Tracheal epithelial cell (primary cell): ENCODE results near the gene SLC52A1. TPM values are rescaled to one million over a fixed set of nuclear protein-coding genes. Genes with fewer than 3 reads are reported as not detected.

Experiments used
- total RNA-seq: library from RNA; depleted of rRNA; stranded (reverse); fragments of >200 nt; gene quantifications from 2 replicates; pipeline ENCODE4 v1.2.1, GENCODE V29; 2014

The SLC52A1 gene
- total RNA-seq: 0.48 and 1.7 TPM in 2 replicates

DNA sequence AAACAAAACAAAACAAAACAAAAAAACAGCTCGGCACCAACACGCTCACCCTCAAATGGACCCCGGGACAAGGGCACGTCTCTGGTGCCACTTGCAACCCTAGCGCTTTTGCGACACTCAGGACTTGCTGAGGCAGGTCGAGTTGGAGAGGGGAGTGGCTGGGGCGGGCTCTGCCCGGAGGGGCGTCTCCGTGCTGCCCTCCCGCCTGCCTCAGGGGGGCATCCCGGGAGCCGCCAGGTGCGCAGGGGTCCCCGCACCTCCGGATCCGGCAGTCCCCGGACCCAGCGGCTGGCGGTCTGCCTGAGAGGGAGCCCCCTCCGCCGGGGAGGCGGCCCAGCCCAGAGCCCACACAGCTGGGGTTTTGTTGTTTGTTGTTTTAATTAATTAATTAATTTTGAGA, at the start of gene SLC52A1:
Gene SLC52A1 (minus strand): TSS at position 112 of the 400 bp plus-strand sequence. CDS start 820 bp downstream, outside the sequence.

DNA sequence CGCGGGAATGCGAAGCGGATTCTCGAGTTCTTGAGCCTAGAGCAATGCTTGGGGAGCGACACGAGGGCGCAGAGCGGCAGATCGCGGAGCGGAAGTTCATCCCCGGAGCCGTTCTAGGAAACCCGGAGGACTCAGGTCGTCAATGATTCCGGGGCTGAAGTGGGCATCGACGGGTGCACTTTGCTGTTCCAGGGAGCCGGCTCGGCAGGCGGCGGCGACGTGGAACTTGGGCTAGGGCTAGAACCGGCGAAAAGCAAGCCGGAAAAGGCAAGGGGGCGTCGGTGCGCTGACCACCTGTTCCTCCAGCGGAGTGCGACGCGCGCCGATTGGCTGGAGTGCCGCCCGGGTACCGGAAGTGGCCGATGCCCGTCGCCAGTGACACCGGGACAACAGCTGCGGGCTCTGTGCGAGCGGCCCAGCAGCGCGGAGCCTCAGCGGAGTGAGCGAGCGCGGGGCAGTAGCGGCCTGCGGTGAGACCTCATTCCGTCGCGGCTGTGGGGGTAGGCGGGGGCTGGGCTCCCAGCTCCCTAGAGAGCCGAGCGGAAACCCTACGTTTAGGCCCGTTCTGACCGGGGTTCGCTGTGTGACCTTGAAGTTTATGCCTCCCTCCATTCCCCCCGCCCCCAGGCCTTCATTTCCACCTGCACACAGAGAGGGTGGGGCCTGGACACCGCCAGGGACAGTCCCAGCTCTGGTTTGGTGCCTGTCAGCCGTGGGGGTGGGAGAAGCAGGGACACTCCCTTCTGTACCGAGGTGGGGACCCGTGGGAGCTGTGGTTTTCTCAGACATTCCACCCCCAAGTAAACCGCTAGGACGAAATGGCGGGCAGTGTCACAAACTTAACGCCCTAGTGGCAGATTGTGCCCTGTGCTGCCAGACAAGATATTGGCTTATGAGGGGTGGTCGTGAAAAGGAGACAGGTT, 43.1 kb upstream of the SLC52A1 start, which contains the start of gene ZFP3:
Gene ZFP3 (plus strand): TSS at position 362 of the 923 bp plus-strand sequence. CDS start 13,038 bp downstream, outside the sequence.

DNA sequence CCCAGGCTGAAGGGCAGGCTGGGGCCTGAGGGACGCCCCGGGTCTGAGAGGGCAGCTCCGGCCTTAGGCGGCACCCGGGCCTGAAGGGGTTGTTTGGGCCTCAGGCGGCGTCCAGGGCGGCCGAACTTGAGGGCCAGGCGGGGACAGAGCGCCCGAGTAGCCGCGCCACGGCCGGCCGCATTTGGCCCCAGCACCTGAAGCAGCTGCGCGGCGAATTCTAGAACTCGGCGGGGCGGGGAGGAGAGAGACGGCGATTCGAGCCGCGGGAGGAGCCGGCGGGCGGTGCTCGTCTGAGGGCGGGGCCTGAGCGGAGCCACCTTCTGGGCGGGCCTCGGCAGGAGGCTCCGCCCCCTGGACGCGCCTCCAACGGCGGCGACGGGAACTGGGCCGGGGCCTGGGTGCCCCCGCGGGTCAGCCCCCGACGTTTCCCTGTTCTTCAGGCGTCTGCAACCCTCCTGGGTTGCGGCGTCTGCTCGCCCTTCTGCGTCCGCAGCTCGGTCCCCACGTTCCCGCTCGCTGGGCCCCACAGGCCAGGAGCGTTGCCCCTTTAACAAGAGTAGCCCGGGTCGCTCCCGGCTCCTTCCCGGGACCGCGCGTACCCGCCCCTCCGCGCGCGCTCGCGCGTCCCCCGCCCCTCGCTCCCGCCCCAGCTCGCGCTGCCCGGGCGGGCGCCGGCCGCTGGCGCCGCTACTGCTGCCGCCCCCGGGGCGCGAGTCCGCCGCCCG, 37.8 kb downstream of the SLC52A1 start, which contains the start of the genes INCA1 and KIF1C:
Gene INCA1 (minus strand): TSS at position 221 of the 725 bp plus-strand sequence. CDS start 3,085 bp downstream, outside the sequence.
Gene KIF1C (plus strand): TSS at position 649 of the 725 bp plus-strand sequence. CDS start 2,297 bp downstream, outside the sequence.

DNA sequence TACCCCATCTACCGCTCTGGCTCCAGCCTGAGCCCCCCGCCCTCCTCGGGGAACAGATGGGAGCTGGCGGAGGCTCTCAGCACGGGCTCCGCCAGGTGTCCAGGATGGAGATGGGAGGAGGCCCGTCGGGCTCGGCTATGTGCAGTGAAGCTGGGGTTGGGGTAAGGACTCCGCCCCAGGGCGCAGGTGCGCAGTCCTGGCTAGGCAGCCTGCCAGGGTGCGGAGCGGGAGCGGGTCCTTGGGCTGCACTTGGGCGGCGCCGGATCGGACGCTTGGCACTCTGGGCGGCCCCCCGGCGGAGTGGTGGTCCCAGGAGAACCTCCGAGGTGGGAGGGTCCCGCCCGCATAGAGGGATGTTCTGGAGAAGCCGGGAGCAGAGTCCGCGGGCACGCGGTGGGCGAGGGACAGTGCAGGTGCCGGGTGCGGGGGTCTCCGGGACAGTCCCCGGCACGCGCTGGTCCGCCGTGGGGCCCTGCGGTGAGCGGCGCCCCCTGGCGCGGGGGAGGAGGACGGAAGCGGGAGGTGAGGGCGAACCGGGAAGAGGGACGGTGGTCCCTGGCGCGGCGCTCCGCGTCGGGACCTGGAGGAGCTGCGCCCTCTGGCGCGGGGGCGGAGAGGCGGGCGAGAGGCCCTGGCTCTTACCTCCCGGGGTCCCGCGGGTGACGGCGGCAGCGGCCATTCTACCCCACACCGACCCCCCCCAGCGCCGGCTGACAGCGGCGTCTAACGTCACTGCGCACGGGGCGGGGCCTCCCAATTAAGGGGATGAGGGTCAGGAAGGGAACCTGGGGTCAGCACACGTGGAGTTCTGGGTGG, 48.1 kb downstream of the SLC52A1 start, which contains the start of gene CAMTA2:
Gene CAMTA2 (minus strand): TSS at position 725 of the 816 bp plus-strand sequence. CDS start 1,453 bp downstream, outside the sequence.

Other genes starting within 250 kb of the SLC52A1 start
- 0.72 and 1.1 TPM in 2 replicates for gene VMO1, start 249.1 kb downstream of the SLC52A1 start, total RNA-seq
- gene GLTPD2, start 246.5 kb downstream of the SLC52A1 start, total RNA-seq: not detected in 2 replicates
- 121 and 163 TPM in 2 replicates for gene PSMB6, start 239.3 kb downstream of the SLC52A1 start, total RNA-seq
- gene PLD2, start 228.3 kb downstream of the SLC52A1 start, total RNA-seq: 15.3 and 25.8 TPM in 2 replicates
- 55.7 and 77.2 TPM in 2 replicates for gene MINK1, start 202.1 kb downstream of the SLC52A1 start, total RNA-seq
- 1.7 and 2.9 TPM in 2 replicates for gene C17orf107, start 135.9 kb downstream of the SLC52A1 start, total RNA-seq
- 0.24 and 0.64 TPM in 2 replicates for gene CHRNE, start 132.3 kb downstream of the SLC52A1 start, total RNA-seq
- not detected in 2 replicates for gene GP1BA, start 103.1 kb downstream of the SLC52A1 start, total RNA-seq
- 65.4 and 88.4 TPM in 2 replicates for gene SLC25A11, start 95.4 kb downstream of the SLC52A1 start, total RNA-seq
- gene RNF167, start 95.2 kb downstream of the SLC52A1 start, total RNA-seq: 24.5 and 26.0 TPM in 2 replicates
- gene PFN1, start 86.9 kb downstream of the SLC52A1 start, total RNA-seq: 382 and 601 TPM in 2 replicates
- 1.5 and 3.9 TPM in 2 replicates for gene ENO3, start 84.3 kb downstream of the SLC52A1 start, total RNA-seq
- gene SPAG7, start 67.6 kb downstream of the SLC52A1 start, total RNA-seq: 34.7 and 38.2 TPM in 2 replicates
- 4.5 and 5.3 TPM in 2 replicates for gene CAMTA2, start 47.8 kb downstream of the SLC52A1 start, total RNA-seq
- 0.21 TPM in 1 of 2 replicates, not detected in the other for gene INCA1, start 37.9 kb downstream of the SLC52A1 start, total RNA-seq
- gene KIF1C, start 37.5 kb downstream of the SLC52A1 start, total RNA-seq: 103 and 111 TPM in 2 replicates
- gene ZFP3, start 43.0 kb upstream of the SLC52A1 start, total RNA-seq: 0.43 and 0.48 TPM in 2 replicates
- 5.3 and 5.5 TPM in 2 replicates for gene ZNF232, start 76.5 kb upstream of the SLC52A1 start, total RNA-seq
- gene USP6, start 80.6 kb upstream of the SLC52A1 start, total RNA-seq: not detected in 2 replicates
- 2.3 and 4.6 TPM in 2 replicates for gene ZNF594, start 156.4 kb upstream of the SLC52A1 start, total RNA-seq
- gene SCIMP, start 199.4 kb upstream of the SLC52A1 start, total RNA-seq: under 0.01 TPM in 1 of 2 replicates, not detected in the other
- gene RABEP1, start 246.9 kb upstream of the SLC52A1 start, total RNA-seq: 28.4 and 37.5 TPM in 2 replicates